HG03045 (cell line): ENCODE measurements around the gene CIC.
"Not testable (repeated sequence)": the region's sequence is repeated elsewhere in the genome, so short reads cannot be mapped to it uniquely, and the experiment has no call there.

ENCODE experiments used
- ATAC-seq: cut with Tn5 transposase; IDR thresholded peaks from one replicate; pipeline ENCODE4 v1.9.1; 2021; ENCODE audit warnings: mild to moderate bottlenecking, moderate library complexity; ENCODE audit not compliant: unreplicated experiment

Gene CIC

GRCh38 chr19:42328106-42328505 is 59.1 kb downstream of the CIC start:
- ATAC-seq = no peak

GRCh38 chr19:42328854-42329253 is 59.8 kb downstream of the CIC start:
- ATAC-seq = no peak

- no peak for ATAC-seq
Measured at GRCh38 chr19:42330241-42330711, 61.2 kb downstream of the CIC start.

GRCh38 chr19:42331333-42331732 is 62.3 kb downstream of the CIC start:
- ATAC-seq = not testable (repeated sequence)

GRCh38 chr19:42332059-42332458 is 63.0 kb downstream of the CIC start:
- ATAC-seq = no peak

GRCh38 chr19:42333018-42333417 is 64.0 kb downstream of the CIC start:
- ATAC-seq = no peak

GRCh38 chr19:42333975-42334696 is 65.1 kb downstream of the CIC start:
- no peak for ATAC-seq

GRCh38 chr19:42334697-42335373 is 65.8 kb downstream of the CIC start:
- no peak for ATAC-seq

- ATAC-seq = no peak
Measured at GRCh38 chr19:42335374-42335936, 66.4 kb downstream of the CIC start.

- no peak for ATAC-seq
Measured at GRCh38 chr19:42335971-42336370, 66.9 kb downstream of the CIC start.

GRCh38 chr19:42339126-42339860 is 70.2 kb downstream of the CIC start:
- ATAC-seq = not testable (repeated sequence)

- not testable (repeated sequence) for ATAC-seq
Measured at GRCh38 chr19:42339922-42340321, 70.9 kb downstream of the CIC start.

GRCh38 chr19:42343344-42344110 is 74.5 kb downstream of the CIC start:
- ATAC-seq = no peak

GRCh38 chr19:42344336-42344893 is 75.4 kb downstream of the CIC start:
- no peak for ATAC-seq
